ENCODE measurements around the gene RASSF4.

The RASSF4 gene

DNA sequence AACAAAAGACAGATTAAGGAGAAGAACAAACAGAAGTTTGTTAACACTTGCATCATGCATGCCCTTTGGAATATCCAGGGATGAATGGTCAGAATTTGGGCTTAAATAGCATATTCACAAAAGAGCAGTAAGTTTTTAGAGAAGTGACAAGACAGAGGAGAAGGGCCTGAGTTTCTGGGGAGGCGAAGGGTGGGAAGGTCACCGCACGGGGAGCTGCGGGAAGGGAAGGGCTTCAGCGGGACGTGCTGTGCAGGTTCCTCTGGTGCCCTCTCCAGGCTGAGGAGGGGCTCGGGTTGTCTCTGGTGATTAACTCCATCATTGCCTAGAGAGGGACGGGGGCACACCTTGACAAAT lies 30.7 kb downstream of the RASSF4 start:
- no peak for DNase-seq

GRCh38 chr10:44990965-44991364 lies 31.4 kb downstream of the RASSF4 start:
- no peak for DNase-seq

DNA sequence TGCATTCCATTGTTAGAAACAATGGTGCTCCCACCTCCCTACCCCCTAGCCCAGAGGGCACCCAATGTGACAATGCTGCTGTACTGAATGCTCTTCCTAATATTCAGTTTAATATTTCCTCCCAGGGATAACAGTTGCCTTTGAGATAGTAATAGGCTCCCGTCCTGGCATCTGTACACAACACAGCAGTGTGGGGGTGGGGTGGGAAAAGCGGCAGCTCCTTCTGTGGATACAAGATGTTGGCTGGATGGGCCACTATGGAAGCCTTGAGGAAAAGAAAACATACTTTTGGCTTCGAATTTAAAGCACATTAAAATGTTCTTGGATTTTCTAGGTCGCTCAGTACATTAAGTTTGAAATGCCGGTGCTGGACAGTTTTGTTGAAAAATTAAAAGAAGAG lies 32.0 kb downstream of the RASSF4 start:
- DNase-seq: no peak

DNA sequence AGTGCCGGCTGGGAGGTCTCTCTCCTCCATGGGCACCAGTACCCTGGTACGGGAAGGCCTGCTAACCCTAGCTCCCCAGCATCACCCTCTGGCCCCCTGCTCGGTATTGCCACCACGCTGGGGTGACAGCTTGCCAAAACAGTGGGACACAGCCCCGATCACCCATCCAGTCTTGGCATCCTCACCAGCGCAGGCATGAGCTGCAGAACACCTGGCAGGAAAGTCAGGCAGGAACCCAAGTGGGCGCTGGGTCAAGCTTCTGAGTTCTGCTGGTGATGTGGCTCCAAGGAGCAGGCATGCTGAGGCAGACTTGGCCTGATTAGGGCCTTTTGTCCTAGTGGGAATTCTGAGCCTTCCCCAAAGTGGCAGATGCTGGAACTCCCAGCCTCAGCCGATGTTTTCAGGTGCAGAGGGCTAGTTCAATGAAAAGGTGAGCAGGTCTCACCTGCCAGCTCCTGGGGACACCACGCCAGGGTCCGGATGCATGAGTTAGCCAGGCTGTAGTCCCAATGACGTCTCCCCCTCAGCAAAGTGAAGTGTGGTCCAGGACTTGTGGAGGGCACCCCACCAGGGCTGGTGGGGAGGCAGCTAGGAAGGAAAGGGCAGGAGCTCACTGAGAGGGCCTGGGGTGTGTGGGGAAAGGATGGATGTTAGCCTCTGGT lies 32.6 kb downstream of the RASSF4 start:
- no peak for DNase-seq

GRCh38 chr10:44992732-44993225 lies 33.2 kb downstream of the RASSF4 start:
- DNase-seq: no peak

GRCh38 chr10:44993226-44993921 lies 33.8 kb downstream of the RASSF4 start:
- no peak for DNase-seq

DNA sequence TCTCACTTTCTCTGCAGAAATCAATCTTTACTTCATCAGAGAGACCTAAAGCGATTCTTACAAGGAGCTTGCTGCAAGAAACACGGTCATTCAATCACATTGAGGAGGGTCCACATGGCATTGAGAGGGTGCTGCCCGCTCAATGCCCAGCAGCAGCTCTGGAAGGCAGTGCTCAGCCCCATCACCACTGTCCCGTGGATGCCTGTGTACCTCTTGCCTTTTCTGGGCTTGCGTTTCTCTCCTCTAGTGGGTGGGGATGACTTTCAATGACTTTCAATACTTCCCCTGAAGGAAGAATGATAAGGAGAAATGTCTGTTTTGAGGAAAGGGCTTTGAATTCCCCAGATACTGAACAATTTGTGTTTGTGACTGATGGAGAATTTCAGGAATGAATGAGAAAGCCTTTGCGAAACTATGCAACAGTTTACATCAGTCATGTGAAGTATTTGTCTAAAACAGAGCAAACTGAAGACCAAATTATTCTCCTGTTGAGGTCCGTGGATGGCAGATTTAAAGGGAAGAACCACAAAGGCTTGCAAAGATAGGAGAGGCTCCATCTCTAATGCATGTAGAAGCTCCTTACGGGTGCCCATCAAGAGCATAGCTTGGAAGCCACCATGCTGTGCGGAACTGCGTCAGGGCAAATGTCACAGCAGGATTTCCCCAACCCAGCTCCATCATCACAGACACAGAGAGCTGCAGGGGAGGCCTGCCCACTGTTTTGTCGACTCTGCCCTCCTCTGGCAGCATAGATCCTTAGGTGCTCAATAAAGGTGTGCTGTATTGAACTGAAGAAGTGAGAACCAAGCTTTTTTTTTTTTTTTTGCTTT lies 34.5 kb downstream of the RASSF4 start:
- DNase-seq: no peak

- DNase-seq: no peak
Measured at GRCh38 chr10:44994752-44995530, 35.3 kb downstream of the RASSF4 start.

GRCh38 chr10:44995581-44995913 lies 35.9 kb downstream of the RASSF4 start:
- peak in 2 of 5 experiments; percentile 24 to 52 for DNase-seq

DNA sequence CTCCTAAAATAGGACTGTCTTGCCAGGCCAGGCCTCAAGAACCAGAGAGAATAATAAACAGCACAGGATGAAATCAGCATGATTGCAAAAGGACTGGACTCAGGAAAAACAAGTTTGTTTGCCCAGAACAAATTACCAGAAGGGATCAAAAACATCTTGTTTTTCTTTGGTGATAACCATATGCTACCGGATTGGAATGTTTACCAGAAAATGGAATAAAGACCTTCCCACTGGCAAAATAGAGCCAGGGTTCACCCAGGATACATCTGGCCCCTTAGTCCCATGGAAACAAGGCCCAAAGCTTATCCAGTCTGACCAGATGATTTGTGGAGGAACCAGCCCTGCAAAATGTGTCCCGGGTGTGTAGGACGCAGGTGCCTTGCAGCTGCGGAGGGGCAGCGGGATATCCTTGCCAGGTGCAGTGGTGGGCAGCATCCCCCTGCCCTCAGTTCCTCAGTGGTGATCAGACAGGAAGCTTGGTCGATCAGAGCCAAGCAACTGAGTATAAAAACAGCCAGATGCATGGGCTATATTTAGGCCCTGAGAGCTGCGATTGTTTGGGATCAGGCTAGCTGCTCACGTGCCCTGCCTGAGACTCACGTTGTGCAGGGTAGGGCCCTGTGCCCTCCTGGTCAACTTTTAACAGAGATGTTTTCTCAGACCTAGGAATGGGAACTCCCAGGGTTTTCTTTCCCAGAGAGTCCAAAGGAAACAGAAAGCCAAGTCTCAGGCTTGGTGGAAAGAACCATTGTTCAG lies 36.5 kb downstream of the RASSF4 start:
- DNase-seq: no peak

GRCh38 chr10:44997105-44997748 lies 37.6 kb downstream of the RASSF4 start:
- no peak for DNase-seq

- no peak for DNase-seq
Measured at GRCh38 chr10:44998146-44998631, 38.6 kb downstream of the RASSF4 start.

DNA sequence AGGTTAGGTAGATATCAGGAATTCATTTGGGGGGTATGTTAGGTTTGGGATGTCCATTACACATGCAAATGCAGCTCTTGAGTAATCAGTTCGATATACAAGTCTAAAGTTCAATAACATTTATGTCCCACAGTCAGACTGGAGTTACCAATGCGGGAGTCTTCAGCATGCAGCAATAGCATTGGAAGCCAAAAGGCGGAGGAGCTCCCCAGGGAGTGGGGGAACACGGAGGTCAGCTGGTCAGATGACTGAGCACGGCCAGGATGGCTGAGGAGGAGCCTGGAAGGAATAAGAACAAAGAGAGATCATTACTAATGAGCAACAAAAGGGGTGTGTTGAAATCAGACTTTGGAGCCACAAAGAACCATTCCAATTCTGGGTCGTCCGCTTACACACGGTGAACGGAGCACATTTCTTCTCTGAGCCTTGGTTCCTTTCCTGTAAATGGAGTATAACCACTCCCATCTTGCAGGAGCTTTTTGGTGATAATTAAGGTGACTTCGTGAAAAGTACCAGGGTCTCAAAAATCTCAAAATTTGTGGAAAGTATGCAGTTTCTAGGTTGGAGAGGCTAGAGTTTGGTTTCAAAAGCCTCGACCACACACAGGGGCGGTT lies 40.6 kb downstream of the RASSF4 start:
- no peak for DNase-seq

GRCh38 chr10:45000752-45001380 lies 41.3 kb downstream of the RASSF4 start, which contains the start of gene ZNF22:
ZNF22 (plus strand) TSS chr10:45000923; CDS start chr10:45003369, 2,446 bp downstream.
- DNase-seq: peak; percentile 28 to 83 (median 41)

GRCh38 chr10:45001381-45002148 lies 42.0 kb downstream of the RASSF4 start:
- DNase-seq: peak in 4 of 5 experiments; percentile 22 to 79 (median 44)

DNA sequence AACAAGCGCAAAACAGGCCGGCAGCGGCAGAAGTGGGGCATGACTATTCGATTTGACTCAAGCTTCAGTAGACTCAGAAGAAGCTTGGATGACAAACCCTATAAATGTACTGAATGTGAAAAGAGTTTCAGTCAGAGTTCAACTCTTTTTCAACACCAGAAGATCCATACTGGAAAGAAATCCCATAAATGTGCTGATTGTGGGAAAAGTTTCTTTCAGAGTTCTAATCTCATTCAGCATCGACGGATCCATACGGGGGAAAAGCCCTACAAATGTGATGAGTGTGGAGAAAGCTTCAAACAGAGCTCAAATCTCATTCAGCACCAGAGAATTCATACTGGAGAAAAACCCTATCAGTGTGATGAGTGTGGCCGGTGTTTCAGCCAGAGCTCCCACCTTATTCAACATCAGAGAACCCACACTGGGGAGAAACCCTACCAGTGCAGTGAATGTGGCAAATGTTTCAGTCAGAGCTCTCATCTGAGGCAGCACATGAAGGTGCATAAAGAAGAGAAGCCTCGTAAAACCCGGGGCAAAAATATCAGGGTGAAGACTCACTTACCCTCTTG lies 43.9 kb downstream of the RASSF4 start:
- DNase-seq: no peak

- no peak for DNase-seq
Measured at GRCh38 chr10:45004661-45005060, 45.1 kb downstream of the RASSF4 start.

- no peak for DNase-seq
Measured at GRCh38 chr10:45005284-45005683, 45.7 kb downstream of the RASSF4 start.
